Stimulated activated CD4-positive, alpha-beta T cell treated with anti-CD3 and anti-CD28 coated beads, Interleukin-15, amount 100 ng/mL, for 24 hours (primary cell): ENCODE measurements around the gene TUB.

ENCODE experiments used
- DNase-seq: peaks from one replicate; pipeline ENCODE4 v3.0.0-alpha.2; 2020

Gene TUB

DNA sequence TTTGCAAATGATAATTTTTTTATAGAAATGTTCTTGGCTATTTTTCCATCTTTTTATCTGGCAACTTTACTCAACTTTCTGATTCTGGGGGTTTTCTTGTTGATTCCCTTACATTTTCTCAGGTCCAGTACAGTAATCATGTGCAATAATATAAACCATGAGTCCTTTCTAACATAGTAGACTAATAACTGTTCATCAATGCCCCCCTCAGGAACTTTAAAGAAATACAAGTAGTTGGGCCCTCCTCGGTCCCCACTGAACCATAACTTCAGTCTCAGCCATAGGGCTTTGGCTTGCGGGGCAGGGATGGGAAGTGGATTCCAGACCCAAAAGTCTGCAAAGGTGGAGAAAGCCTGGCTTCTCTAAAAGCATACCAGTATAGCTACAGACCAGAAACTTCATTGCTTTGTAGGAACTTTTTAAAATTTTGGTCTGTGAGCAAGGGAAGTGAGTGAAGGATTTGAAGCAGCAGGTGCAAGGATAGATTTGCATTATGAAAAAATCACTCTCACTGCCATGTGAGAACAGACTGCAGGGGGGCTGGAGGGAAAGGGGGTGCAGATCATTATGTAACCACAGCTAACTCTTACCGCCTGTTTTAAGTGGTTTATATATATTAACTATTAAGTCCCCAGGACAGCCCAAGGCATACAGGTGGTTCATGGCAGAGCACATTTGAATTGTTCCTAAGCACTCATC, 10.4 kb upstream of the TUB start:
- no peak for DNase-seq

DNA sequence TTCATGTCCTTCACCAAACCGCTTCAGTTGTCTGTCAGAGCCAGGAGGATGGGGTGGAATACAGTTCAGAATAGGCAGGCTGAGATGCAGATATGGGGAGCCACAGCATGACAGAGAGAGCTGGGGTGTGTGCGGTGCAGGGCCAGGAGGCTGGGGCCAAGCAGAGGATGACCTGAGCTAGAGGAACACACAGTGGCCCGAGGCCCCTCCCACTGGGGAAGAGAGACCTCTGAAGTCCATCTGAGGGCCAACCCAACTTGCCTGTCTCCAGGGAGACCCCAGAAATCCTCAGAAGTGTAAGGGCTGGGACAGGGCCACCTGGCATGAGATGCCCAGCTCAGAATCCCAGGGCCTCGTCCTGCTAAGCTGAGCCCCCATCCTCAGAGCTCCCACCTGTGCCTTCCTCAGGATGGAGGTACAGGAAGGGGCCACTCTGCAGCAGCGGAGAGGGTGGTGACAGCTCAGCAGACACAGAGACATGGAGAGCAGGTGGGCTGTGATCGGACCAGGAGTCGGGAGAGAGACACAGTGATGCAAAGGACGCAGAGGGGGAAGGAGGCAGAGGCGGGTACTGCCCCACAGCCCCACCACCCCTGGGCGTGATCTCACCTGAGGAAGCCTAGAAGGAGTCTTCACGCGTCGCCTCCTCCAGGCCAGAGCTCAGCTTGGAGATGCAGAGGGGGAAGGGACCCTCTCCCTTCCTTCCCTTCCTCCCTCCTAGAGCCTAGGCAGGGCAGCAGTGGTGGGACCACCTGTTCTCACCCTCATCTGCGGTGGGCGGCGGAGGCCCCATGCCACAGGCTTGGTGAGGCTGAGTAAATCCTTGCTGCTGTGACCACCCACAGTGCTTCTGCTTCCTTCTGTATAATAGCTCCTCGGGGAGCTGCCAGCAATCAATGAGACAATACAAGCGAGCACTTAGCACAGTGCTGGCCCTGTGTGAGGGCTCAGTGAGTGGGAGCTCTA, 9.1 kb upstream of the TUB start:
- no peak for DNase-seq

DNA sequence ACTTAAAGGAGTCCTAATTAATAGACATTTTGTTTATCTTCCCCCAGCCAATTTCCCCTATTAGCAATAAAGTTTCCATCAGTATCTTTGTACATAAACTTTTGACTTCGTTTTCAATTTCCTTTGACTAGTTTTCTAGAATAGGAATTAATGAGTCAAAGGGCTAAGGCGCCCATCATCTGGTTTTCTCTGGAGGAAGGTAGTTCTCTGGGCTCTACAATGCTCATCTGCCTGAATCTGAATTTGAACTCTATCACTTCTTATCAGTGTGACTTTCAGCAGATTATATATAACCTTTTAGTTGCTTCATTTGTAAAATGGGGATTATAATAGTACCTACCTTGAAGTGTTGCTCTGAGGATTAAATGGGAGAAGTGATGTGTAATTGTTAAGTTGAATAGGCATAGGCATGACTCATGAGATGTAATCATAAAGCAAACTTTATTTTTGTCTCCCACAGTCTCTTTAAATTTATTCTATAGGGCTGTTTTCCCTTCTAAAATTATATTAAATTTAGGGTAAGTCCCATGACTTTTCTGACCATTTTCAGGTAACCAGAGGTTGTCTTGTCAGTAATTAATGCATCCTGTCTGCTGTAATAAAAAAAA, 5.8 kb upstream of the TUB start:
- DNase-seq: no peak

- DNase-seq: no peak
Measured at GRCh38 chr11:8079111-8079675, 1.8 kb upstream of the TUB start.

DNA sequence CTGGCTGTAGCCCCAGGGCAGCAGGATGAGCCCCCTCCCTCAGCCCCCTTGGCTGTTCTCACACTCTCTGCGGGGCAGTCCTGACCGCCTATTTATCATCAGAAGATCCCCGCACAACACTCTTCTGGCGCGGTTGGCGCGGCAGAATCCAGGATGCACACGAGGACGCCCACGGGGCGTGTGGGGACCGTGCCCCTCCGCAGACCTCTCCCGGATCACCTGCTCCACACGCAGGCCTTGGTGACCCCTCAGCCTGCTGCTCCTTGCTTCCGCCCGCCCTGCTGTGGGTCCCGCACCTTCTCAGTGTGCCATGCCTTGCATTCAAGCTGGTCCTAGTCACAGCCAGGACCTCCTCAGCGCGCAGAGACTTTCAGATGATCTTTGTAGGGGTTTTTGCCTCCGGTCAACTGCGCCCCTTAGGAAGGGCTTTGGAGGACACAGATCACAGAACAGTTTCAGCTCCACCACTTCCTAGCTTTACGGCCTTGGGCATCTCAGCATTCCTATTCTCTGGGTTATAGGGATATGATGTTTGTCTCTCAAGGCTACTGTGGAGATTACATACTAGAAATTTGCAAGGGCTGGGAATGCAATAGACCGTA, 841 bp upstream of the TUB start:
- no peak for DNase-seq

DNA sequence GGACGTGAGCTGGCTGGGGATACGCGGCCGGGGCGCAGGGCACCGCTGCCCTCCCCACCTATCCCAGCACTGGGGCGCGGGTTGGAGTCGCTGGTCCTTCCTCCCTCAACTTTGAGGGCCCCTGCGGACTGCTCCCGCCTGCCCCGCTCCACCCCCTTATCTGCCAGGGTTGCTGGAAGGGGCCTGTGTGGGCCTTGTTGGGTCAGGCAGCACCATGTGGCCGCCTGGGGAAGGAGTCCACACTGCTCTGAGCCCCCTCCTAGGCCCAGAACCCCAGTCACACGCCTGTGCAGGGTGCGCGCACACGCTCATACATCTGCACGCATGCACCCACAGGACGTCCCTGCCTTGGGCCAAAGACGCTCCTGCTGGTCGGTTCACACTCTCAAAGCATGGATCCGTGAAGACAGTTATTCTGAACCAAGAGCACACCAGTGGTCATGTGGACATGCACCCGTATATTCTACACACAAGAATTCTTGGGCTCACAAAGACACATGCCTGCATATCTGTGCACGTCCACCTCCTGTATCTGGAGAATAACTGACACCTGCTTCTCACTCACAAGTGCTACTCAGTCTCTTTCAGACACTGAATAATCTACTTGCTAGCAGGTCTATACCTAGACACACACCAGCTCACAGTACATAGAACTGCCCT, 710 bp downstream of the TUB start:
- no peak for DNase-seq

DNA sequence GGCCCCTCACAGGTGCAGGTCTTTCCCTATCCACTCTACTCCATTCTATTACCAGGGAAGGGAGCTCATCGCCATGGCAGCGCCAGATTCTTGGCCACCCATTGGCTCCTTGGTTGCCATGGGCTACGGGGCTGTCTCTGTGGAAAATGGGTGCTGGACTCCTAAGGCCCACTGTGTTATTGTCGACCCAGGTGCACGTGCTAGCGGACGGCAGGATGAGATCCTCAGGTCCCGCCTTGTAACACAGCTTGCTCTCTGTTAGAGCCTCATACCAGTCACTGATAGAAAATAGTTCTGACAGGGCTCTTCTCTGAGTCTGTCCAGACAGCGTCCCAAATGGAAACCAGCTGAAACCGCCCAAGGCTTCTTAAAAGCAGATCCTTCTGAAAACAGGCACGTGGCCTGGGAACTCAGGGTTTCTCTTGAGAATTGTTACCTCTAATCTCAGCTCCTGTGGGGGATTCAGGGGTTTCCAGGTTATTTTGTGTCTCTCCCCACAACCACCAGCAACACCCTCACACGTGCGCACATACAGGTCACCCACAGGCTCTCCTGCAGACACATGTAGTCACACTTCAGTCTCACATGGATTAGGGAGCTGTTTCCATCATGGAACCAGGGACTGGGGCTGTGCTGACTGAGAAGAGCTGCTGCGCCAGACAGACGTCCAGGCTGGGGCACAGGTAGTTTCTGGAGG, 1.5 kb downstream of the TUB start:
- no peak for DNase-seq

GRCh38 chr11:8083088-8083395, 2.0 kb downstream of the TUB start:
- no peak for DNase-seq

- DNase-seq: no peak
Measured at GRCh38 chr11:8083871-8084281, 2.9 kb downstream of the TUB start.

DNA sequence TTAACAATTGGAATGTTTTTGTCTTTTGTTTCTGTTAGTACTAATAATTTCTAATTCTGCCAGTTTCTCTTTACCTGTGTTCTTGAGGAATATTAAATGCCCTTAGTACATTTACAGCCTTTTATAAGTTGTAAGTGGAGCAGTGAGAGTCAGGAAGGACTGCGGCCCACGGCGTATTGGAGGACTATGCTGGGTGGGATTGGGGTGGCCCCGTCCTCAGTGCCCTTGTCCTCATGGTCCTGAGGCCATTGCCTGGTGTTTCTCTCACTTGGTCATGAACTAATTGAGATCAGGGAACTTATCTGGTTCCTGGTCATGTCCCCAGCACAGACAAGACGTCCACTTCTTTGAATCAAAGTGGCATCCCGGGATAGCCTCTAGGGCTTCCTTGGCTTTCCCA, 3.3 kb downstream of the TUB start:
- DNase-seq: no peak

DNA sequence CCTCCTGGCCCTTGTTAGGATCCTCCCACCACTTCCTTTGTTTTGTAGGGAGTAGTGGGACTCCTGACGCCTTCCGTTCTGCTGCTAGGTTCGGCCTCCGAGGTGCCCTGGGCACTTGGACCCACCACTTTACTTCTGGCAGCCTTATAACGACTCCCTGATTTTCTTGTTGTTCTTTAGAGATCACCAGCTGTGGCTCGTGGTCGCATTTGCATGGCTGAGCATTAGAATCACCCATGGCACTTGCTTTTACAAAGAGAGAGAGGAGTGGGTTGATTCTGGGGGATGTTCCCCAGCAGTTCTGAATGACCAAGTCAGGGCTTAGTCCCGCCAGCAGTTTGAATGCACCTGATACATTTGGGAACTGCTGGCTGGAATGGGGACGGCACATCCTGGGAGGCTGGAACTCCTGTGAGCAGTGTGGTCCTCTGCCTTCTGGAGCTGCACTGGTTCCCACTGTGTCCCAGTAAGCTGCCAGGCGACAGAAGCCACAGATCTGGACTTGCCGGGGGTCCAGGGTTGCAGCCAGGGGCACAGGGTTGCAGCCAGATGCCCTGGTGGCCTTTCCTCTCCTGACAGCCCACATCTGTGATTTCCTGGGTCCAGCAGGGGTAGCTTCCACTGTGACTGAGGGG, 4.1 kb downstream of the TUB start:
- no peak for DNase-seq

DNA sequence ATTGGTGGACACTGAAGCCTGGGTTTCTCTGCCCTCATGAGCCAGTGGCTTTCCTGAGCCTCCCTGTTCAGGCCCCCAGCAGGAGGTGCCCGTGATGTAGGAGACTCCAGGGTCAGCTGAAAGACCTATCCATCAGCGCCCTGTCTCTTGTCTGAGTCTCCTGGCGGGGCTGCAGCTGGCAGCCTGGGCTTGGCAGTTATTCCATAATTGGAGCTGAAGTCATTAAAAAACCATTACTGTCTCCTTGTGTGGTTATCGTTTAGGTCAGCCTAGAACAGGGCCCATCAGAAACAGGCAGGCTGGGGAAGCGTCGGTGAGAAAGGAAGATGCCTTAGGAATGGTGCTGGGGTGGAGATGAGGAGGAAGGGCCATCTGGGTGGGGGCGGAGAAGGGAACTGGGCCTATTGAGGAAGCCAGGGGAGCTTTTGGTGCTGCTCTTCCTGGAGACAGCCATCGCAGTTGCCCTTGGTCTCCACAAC, 5.0 kb downstream of the TUB start:
- no peak for DNase-seq

GRCh38 chr11:8086571-8086970, 5.6 kb downstream of the TUB start:
- no peak for DNase-seq

GRCh38 chr11:8087185-8087584, 6.2 kb downstream of the TUB start:
- DNase-seq: no peak

- DNase-seq: no peak
Measured at GRCh38 chr11:8087756-8088155, 6.7 kb downstream of the TUB start.

DNA sequence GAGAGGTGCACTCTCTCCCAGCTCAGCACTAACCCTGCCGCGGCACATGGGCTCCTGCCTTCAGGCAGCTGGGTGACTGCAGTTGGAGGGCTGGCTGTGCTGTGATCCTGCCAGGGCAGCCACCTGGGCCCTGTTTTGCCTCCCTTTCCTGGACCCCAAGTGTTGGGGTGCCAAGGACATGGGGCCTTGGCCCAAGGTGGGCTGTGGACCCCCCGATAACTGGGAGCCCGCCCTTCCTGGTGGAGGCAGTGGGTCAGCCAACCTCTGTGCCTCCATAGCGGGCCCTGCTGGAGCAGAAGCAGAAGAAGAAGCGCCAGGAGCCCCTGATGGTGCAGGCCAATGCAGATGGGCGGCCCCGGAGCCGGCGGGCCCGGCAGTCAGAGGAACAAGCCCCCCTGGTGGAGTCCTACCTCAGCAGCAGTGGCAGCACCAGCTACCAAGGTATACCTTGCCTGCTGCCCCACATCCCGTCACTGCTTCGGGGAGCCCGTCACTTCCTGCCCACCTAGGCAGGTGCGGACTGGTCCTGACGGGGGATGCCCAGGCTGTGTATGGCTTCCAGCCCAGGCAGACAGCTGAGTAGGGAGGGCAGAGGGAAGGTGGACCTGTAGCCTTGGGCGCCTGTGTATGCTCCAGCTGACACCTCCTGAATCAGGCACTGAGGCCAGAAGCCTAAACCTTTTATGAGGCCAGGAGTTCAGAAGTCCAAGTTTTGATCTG, 8.9 kb downstream of the TUB start:
- DNase-seq: no peak

GRCh38 chr11:8090756-8091155, 9.7 kb downstream of the TUB start:
- peak; percentile 58 for DNase-seq

- DNase-seq: no peak
Measured at GRCh38 chr11:8091721-8092120, 10.7 kb downstream of the TUB start.

GRCh38 chr11:8092587-8093424, 11.8 kb downstream of the TUB start:
- DNase-seq: peak; percentile 79
